ENCODE results near the gene PDHA2. TPM values are rescaled to one million over a fixed set of nuclear protein-coding genes. Genes with fewer than 3 reads are reported as not detected.
"Not testable (repeated sequence)": the region's sequence is repeated elsewhere in the genome, so short reads cannot be mapped to it uniquely, and the experiment has no call there.

The PDHA2 gene
- total RNA-seq, 1 donor from 2014 or later, result not detected

GRCh38 chr4:95857761-95858160 is 17.9 kb downstream of the PDHA2 start:
- Histone ChIP-seq H3K4me3 (ENCODE audit: low read depth, low read length) (no peak overlapping the region), H3K27me3 (ENCODE audit: control insufficient read depth, insufficient read depth, low read length) (no peaks in the 10 kb centered on the region), H3K36me3 (ENCODE audit: control insufficient read depth, insufficient read depth, low read length) (no peaks in the 10 kb centered on the region)
- no peak for TF ChIP-seq CTCF (IDR thresholded peaks at IDR 0.05; ENCODE audit: insufficient read depth, low read length, poor library complexity, severe bottlenecking)
- no peak for DNase-seq (ENCODE audit: low read depth)

GRCh38 chr4:95867919-95868318 is 28.0 kb downstream of the PDHA2 start:
- Histone ChIP-seq H3K4me3 (ENCODE audit: low read depth, low read length) (no peak overlapping the region), H3K27me3 (ENCODE audit: control insufficient read depth, insufficient read depth, low read length) (no peaks in the 10 kb centered on the region), H3K36me3 (ENCODE audit: control insufficient read depth, insufficient read depth, low read length) (no peaks in the 10 kb centered on the region)
- TF ChIP-seq CTCF (IDR thresholded peaks at IDR 0.05; ENCODE audit: insufficient read depth, low read length, poor library complexity, severe bottlenecking), result no peak
- no peak for DNase-seq (ENCODE audit: low read depth)

- H3K4me3 ChIP-seq (ENCODE audit: low read depth, low read length); H3K36me3 ChIP-seq (ENCODE audit: control insufficient read depth, insufficient read depth, low read length); H3K27me3 ChIP-seq (ENCODE audit: control insufficient read depth, insufficient read depth, low read length); DNase-seq (ENCODE audit: low read depth): not testable (repeated sequence)
Observed at GRCh38 chr4:95869414-95869813, 29.5 kb downstream of the PDHA2 start.

GRCh38 chr4:95869961-95870500 is 30.1 kb downstream of the PDHA2 start:
- no peaks in the 10 kb centered on the region for H3K36me3 ChIP-seq (ENCODE audit: control insufficient read depth, insufficient read depth, low read length)
- DNase-seq (ENCODE audit: low read depth), result no peak
- H3K4me3 ChIP-seq (ENCODE audit: low read depth, low read length), result no peak overlapping the region
- no peak for TF ChIP-seq CTCF (IDR thresholded peaks at IDR 0.05; ENCODE audit: insufficient read depth, low read length, poor library complexity, severe bottlenecking)
- H3K27me3 ChIP-seq (ENCODE audit: control insufficient read depth, insufficient read depth, low read length), result no peaks in the 10 kb centered on the region

- no peak for DNase-seq (ENCODE audit: low read depth)
- TF ChIP-seq CTCF (IDR thresholded peaks at IDR 0.05; ENCODE audit: insufficient read depth, low read length, poor library complexity, severe bottlenecking), result no peak
- Histone ChIP-seq H3K4me3 (ENCODE audit: low read depth, low read length) (no peak overlapping the region), H3K27me3 (ENCODE audit: control insufficient read depth, insufficient read depth, low read length) (no peaks in the 10 kb centered on the region), H3K36me3 (ENCODE audit: control insufficient read depth, insufficient read depth, low read length) (no peaks in the 10 kb centered on the region)
Observed at GRCh38 chr4:95877636-95878035, 37.7 kb downstream of the PDHA2 start.

- Histone ChIP-seq H3K36me3 (ENCODE audit: control insufficient read depth, insufficient read depth, low read length) (no peaks in the 10 kb centered on the region), H3K4me3 (ENCODE audit: low read depth, low read length) (no peak overlapping the region), H3K27me3 (ENCODE audit: control insufficient read depth, insufficient read depth, low read length) (no peaks in the 10 kb centered on the region)
- DNase-seq (ENCODE audit: low read depth), result no peak
- no peak for TF ChIP-seq CTCF (IDR thresholded peaks at IDR 0.05; ENCODE audit: insufficient read depth, low read length, poor library complexity, severe bottlenecking)
Observed at GRCh38 chr4:95887551-95887950, 47.7 kb downstream of the PDHA2 start.

Measured in kidney epithelial cell (primary cell).